T-helper 1 cell treated with Interleukin-12 subunit alpha and Interleukin-12 subunit beta and Interleukin-4 antibody, amounts not matched to agents 30 μg/mL and 1 μg/mL, for 36 hours (primary cell): Measurements from ENCODE around the gene ARHGEF11.

Experiments
- H3K27ac Mint-ChIP-seq: one replicate; pipeline ENCODE4 v1.8.0; 2021; ENCODE audit warnings: mild to moderate bottlenecking, mixed read lengths
- H3K27me3 Mint-ChIP-seq: one replicate; pipeline ENCODE4 v1.8.0; 2021; ENCODE audit warnings: low read depth, mixed read lengths
- H3K36me3 Mint-ChIP-seq: one replicate; pipeline ENCODE4 v1.8.0; 2021; ENCODE audit warnings: low read depth, mixed read lengths
- H3K4me1 Mint-ChIP-seq: one replicate; pipeline ENCODE4 v1.8.0; 2021; ENCODE audit warnings: low read depth, mixed read lengths
- H3K4me3 Mint-ChIP-seq: one replicate; pipeline ENCODE4 v1.8.0; 2021; ENCODE audit warnings: mild to moderate bottlenecking, moderate library complexity, mixed read lengths
- H3K9me3 Mint-ChIP-seq: one replicate; pipeline ENCODE4 v1.8.0; 2021; ENCODE audit warnings: mixed read lengths

ARHGEF11 gene

DNA sequence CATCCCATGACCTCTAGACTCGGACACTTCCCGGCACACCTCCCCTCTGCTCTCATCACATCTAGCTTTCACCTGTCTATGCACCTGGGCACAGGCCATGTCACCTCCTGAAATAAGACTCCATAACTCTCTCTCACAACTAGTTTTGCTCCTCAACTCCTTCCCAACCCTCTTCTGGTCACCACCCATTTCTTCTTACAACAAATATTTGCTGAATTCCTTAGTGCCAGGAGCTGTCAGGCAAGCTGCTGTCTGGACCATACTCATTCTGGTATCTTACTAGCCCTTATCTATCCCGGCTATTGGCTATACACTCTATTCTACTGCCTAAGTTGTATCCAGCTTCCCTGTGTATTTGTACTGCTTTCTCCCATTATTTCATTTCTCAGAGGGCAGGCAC is 76.0 kb downstream of the ARHGEF11 start:
- Mint-ChIP-seq H3K36me3 (no peaks in the 10 kb centered on the region), H3K4me1 (no peaks in the 10 kb centered on the region), H3K27me3 (peaks cover 63% of the 10 kb centered on the region), H3K4me3 (no peak overlapping the region), H3K27ac (no peak overlapping the region), H3K9me3 (no peaks in the 10 kb centered on the region)

DNA sequence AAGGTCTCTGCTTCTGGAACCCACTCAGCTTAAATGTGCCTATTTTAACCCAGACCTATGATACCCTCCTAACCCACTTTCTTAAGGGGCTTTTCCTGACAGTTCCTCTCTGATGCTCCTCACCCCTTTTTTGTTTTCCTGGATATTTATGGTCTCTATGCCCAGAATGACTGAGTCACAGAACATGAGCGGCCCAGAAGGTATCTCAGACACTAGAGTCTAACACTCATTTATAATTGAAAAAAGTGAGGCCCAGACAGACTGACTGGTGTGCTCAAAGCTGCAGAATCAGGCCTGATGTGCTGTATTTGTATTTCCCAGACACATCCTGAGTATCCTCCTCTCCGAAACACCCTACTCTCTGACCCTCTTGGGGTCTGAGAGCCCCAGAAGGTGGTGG is 81.1 kb downstream of the ARHGEF11 start:
- Mint-ChIP-seq H3K4me1 (peaks cover 35% of the 10 kb centered on the region), H3K27ac (peak overlapping the region; percentile 49), H3K4me3 (no peak overlapping the region), H3K9me3 (peaks cover 5% of the 10 kb centered on the region), H3K36me3 (peaks cover 7% of the 10 kb centered on the region), H3K27me3 (peaks cover 29% of the 10 kb centered on the region)

GRCh38 chr1:156963621-156964020 is 81.9 kb downstream of the ARHGEF11 start:
- peaks cover 22% of the 10 kb centered on the region for H3K27me3 Mint-ChIP-seq
- peak overlapping the region; percentile 49 for H3K27ac Mint-ChIP-seq
- H3K9me3 Mint-ChIP-seq = peaks cover 5% of the 10 kb centered on the region
- peaks cover 43% of the 10 kb centered on the region for H3K4me1 Mint-ChIP-seq
- peak overlapping the region; percentile 80 for H3K4me3 Mint-ChIP-seq
- H3K36me3 Mint-ChIP-seq = peaks cover 10% of the 10 kb centered on the region

- Mint-ChIP-seq H3K4me1 (peaks cover 50% of the 10 kb centered on the region), H3K4me3 (peak overlapping the region; percentile 41), H3K27me3 (peaks cover 13% of the 10 kb centered on the region), H3K9me3 (peaks cover 5% of the 10 kb centered on the region), H3K36me3 (peaks cover 18% of the 10 kb centered on the region), H3K27ac (no peak overlapping the region)
Observed at GRCh38 chr1:156961709-156962108, 83.8 kb downstream of the ARHGEF11 start.

DNA sequence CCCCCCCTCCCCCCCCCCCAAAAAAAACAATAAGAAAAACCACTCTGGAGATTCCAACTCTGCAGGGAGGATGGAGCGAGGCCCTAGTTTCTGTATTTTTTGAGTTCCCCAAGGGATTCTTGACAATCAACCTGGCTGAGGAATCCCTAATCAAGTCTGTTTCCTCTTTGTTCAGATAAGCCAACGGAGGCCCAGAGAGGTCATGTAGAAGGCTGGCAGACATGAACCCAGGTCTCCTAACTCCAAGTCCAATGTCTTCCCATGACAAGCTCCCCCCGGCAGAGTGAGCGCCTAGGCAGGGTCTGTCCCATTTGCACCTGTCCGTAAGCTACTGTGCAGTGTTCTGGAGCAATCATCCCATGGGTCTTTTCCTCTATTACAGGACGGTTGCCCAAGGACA is 85.6 kb downstream of the ARHGEF11 start:
- H3K27ac Mint-ChIP-seq = no peak overlapping the region
- H3K9me3 Mint-ChIP-seq = peaks cover 5% of the 10 kb centered on the region
- H3K4me1 Mint-ChIP-seq = peaks cover 50% of the 10 kb centered on the region
- no peaks in the 10 kb centered on the region for H3K27me3 Mint-ChIP-seq
- H3K36me3 Mint-ChIP-seq = peaks cover 26% of the 10 kb centered on the region
- H3K4me3 Mint-ChIP-seq = no peak overlapping the region

GRCh38 chr1:156959414-156959813 is 86.1 kb downstream of the ARHGEF11 start:
- no peaks in the 10 kb centered on the region for H3K27me3 Mint-ChIP-seq

GRCh38 chr1:156958247-156958714 is 87.3 kb downstream of the ARHGEF11 start:
- H3K27me3 Mint-ChIP-seq = no peaks in the 10 kb centered on the region
- no peak overlapping the region for H3K27ac Mint-ChIP-seq
- H3K4me1 Mint-ChIP-seq = peaks cover 38% of the 10 kb centered on the region
- H3K36me3 Mint-ChIP-seq = peaks cover 30% of the 10 kb centered on the region
- H3K9me3 Mint-ChIP-seq = no peaks in the 10 kb centered on the region
- no peak overlapping the region for H3K4me3 Mint-ChIP-seq

More at GRCh38 chr1:156959414-156959813, 86.1 kb downstream of the ARHGEF11 start:
- Mint-ChIP-seq H3K4me3 (no peak overlapping the region), H3K36me3 (peaks cover 29% of the 10 kb centered on the region), H3K9me3 (peaks cover 5% of the 10 kb centered on the region), H3K4me1 (peaks cover 50% of the 10 kb centered on the region), H3K27ac (no peak overlapping the region)

- Mint-ChIP-seq H3K4me1 (peaks cover 34% of the 10 kb centered on the region), H3K27ac (no peak overlapping the region), H3K4me3 (no peak overlapping the region), H3K27me3 (no peaks in the 10 kb centered on the region), H3K9me3 (no peaks in the 10 kb centered on the region), H3K36me3 (peaks cover 30% of the 10 kb centered on the region)
Observed at GRCh38 chr1:156957634-156958033, 87.9 kb downstream of the ARHGEF11 start.

DNA sequence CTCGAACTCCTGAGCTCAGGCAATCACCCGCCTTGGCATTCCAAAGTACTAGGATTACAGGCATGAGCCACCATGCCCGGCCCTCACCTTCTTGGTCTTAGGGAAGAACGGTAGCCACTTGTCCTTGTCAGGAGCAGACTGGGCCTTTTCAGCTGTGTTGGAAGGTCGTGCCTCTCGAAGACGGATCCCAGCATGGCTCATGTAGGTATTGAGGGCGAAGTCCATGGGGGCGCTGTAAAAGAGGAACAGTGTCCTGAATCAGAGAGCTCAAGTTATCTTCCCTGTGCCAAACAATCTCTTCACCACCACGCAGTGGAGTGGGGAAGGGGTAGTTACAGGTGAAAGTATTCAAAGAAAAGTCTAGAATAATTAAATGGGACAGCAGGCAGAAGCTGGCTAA is 89.2 kb downstream of the ARHGEF11 start:
- Mint-ChIP-seq H3K27ac (no peak overlapping the region), H3K4me1 (peaks cover 24% of the 10 kb centered on the region), H3K9me3 (no peaks in the 10 kb centered on the region), H3K27me3 (no peaks in the 10 kb centered on the region), H3K36me3 (peaks cover 30% of the 10 kb centered on the region), H3K4me3 (no peak overlapping the region)

GRCh38 chr1:156953571-156953970 is 92.0 kb downstream of the ARHGEF11 start:
- H3K27me3 Mint-ChIP-seq = no peaks in the 10 kb centered on the region
- peaks cover 35% of the 10 kb centered on the region for H3K36me3 Mint-ChIP-seq
- H3K4me1 Mint-ChIP-seq = peaks cover 7% of the 10 kb centered on the region
- H3K27ac Mint-ChIP-seq = no peak overlapping the region
- H3K9me3 Mint-ChIP-seq = no peaks in the 10 kb centered on the region
- no peak overlapping the region for H3K4me3 Mint-ChIP-seq

DNA sequence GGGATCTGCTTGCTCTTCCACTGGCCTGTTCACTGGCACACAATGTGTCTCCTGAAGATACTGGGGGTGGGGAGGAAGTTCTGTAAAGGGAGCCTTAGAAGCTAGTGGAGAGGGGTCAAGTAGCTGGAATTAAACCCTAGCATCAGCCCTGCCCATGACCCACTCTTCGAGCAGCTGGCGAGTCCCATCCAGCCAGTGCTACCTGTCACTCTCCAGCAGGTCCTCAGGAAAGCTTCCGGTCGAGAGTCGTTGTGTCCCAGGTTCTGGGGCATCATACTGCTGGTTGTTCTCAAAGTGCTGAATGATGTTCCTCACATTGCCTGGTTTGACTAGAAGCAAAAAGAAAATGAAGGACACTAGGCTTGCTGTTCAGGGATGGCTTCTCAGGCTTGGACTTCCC is 94.2 kb downstream of the ARHGEF11 start:
- H3K27ac Mint-ChIP-seq = no peak overlapping the region
- no peak overlapping the region for H3K4me3 Mint-ChIP-seq
- H3K4me1 Mint-ChIP-seq = no peaks in the 10 kb centered on the region
- H3K27me3 Mint-ChIP-seq = no peaks in the 10 kb centered on the region
- H3K9me3 Mint-ChIP-seq = no peaks in the 10 kb centered on the region
- peaks cover 28% of the 10 kb centered on the region for H3K36me3 Mint-ChIP-seq

- Mint-ChIP-seq H3K4me3 (no peak overlapping the region), H3K9me3 (no peaks in the 10 kb centered on the region), H3K4me1 (no peaks in the 10 kb centered on the region), H3K36me3 (peaks cover 35% of the 10 kb centered on the region), H3K27ac (no peak overlapping the region), H3K27me3 (no peaks in the 10 kb centered on the region)
Observed at GRCh38 chr1:156949127-156949526, 96.4 kb downstream of the ARHGEF11 start.

DNA sequence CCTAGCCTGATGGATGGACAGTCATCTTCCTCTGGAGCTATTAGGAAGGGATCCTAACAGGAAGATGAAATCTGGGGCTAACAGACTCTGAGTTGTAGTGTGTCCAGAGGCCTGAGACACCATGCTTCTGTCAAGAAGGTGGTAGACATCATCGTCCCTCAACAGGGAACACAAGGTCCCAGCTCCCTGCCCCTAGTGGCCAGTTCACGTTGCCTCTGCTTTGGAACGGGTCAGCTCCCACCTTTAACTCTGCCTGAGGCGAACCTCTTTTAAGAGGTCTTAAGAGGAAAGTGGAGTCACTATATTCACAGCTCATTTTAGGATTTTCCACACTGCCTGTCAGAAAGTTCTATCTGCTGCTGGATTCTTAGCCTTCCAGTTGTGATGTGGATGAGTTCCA is 96.8 kb downstream of the ARHGEF11 start:
- Mint-ChIP-seq H3K4me1 (no peaks in the 10 kb centered on the region), H3K36me3 (peaks cover 36% of the 10 kb centered on the region)

DNA sequence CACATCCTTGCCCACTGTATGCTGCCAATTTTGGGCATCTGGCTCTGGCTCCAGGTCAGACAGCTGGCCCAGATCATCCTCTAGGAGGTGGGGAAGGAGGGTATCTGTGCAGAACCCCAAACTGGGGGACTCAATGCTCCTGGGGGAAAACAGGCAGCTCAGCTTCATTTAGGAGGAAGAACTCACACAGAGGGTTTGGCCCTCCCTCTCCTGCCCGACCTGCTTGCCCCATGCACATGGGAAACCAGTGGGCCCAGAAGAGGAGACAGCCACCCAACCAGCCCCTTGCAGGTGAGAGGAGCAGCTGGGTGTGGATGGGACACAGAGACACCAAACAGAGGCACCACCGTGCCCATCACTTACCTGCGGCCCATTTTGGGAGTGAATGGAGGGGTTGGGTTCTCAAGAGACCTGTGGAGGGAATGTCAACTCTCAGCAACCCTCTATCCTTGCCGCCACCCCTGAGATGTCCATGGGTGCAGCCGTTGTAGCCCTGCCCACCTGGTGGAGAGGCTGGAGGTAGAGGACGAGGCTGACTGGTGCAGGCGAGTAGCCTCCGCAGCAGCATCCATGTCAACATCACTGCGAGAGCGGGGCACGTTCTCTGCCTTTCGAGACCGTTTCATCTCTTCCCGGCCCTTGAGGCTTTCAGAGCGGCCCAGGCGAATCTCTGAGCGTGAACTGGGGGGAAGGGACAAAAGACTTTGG is 97.6 kb downstream of the ARHGEF11 start:
- H3K27ac Mint-ChIP-seq = no peak overlapping the region

More for the DNA sequence above, 96.8 kb downstream of the ARHGEF11 start:
- Mint-ChIP-seq H3K9me3 (no peaks in the 10 kb centered on the region), H3K4me3 (no peak overlapping the region), H3K27me3 (no peaks in the 10 kb centered on the region), H3K27ac (no peak overlapping the region)

DNA sequence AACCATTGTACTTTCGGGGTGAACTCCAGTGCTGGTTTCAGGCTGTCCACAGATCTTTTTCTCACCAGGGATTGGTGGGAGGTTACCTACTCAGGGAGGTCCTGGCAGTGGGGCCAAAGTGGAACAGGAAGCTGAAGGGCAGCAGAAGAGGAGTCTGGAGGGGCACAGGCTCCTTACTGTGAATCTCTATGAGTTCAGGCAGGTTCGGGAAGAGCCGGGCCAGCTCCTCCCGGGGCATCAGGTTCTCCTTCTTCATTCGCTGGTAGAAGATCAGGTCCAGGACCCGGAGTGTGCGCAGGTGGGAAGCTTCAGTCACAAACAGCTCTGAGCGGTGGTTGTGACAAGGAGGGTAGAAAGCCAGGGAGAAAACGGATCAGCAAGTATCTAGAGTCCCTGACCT is 98.4 kb downstream of the ARHGEF11 start:
- H3K9me3 Mint-ChIP-seq = no peaks in the 10 kb centered on the region
- no peak overlapping the region for H3K27ac Mint-ChIP-seq
- H3K4me1 Mint-ChIP-seq = no peaks in the 10 kb centered on the region
- peaks cover 39% of the 10 kb centered on the region for H3K36me3 Mint-ChIP-seq
- H3K27me3 Mint-ChIP-seq = no peaks in the 10 kb centered on the region
- no peak overlapping the region for H3K4me3 Mint-ChIP-seq

More for the DNA sequence above, 97.6 kb downstream of the ARHGEF11 start:
- Mint-ChIP-seq H3K27me3 (no peaks in the 10 kb centered on the region), H3K4me1 (no peaks in the 10 kb centered on the region), H3K4me3 (no peak overlapping the region), H3K9me3 (no peaks in the 10 kb centered on the region), H3K36me3 (peaks cover 38% of the 10 kb centered on the region)
